DMS53 (cell line): ENCODE measurements around the gene EOLA2.
A peak's percentile ranks its signal among the peaks of the same experiment; 100 is the strongest.
"Not testable (repeated sequence)": the region's sequence is repeated elsewhere in the genome, so short reads cannot be mapped to it uniquely, and the experiment has no call there.

Source experiments
- DNase-seq: peaks from one replicate; lab custom pipeline; 2025; lab: John Stamatoyannopoulos, UW

EOLA2 gene

DNA sequence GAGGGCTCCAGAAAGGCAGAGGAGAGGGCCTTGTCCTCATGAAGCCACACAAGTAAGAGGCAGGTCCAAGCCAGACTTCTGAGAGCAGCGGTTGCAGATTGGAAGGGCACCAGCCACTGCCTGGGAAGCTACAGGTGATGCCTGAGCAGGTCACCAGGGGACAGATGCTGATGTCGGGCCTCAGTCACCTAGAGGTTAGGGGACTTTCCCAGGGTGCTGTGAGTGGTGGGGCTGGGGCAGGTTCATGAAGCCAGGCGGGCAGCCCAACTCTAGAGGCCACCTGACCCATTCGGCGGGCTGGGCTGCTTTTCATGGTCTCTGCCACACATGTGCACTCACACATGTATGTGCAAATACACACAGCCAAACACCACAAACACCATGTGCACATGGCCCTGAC, 5.3 kb downstream of the EOLA2 start:
- not testable (repeated sequence) for DNase-seq

- not testable (repeated sequence) for DNase-seq
Measured at GRCh38 chrX:149932150-149932549, 6.1 kb downstream of the EOLA2 start.

GRCh38 chrX:149931355-149931754, 6.9 kb downstream of the EOLA2 start:
- DNase-seq, result not testable (repeated sequence)

DNA sequence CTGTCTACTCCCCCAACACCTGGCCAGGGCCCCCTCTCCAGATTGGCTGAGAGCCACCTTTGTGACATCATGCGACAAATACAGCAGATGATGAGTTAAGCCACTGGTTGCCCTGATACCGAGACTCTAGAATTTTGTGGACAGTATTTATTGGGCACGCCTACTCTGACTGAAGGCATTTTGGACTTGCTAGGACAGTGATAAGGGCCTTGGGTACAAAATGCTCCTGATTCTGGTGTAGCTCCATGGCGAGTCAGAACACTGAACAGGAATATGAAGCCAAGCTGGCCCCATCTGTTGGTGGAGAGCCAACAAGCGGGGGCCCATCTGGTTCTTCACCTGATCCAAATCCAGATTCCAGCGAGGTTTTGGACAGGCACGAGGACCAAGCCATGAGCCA, 8.9 kb downstream of the EOLA2 start, which contains the start of gene HSFX4:
Gene HSFX4, plus strand, starts transcription at position 174 of the 400 bp plus-strand sequence. Its CDS starts 72 bp downstream, at position 246.
- not testable (repeated sequence) for DNase-seq

- DNase-seq, result not testable (repeated sequence)
Measured at GRCh38 chrX:149928635-149929034, 9.7 kb downstream of the EOLA2 start.

GRCh38 chrX:149927964-149928258, 10.4 kb downstream of the EOLA2 start:
- not testable (repeated sequence) for DNase-seq

DNA sequence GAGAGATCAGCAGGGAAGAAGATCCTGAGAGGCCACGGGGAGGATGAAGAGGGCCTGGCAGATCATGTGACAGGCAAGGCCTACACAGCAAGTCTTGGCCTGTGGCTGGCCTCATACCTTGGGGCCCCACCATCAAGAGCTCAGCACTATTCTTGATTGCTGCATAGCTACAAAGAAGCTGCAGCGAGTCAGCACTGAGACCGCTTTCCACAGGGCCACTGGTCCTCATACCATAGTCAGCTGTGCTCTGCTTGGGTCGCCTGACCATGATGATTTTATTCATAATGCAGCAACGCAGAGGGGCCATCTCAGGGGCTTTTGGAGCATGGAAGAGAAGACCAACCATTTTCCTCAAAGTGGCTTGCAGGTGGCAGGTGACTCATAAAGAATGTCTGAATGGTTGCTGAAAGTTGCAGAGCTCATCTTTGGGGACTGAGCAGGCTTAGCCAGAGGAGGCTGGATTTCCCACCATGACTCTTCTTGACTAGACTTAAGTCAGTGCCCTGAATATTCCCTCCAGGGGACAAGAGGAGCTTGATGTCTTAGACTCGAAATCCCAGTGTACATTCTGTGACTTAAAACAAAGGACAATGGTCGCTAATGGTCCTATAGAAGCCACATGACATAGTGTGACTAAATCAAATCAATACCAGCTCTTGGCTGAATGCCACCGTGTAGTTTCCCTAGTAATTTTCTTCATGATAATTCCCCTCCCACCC, 10.9 kb downstream of the EOLA2 start:
- DNase-seq, result not testable (repeated sequence)

- not testable (repeated sequence) for DNase-seq
Measured at GRCh38 chrX:149924434-149924833, 13.9 kb downstream of the EOLA2 start.

DNA sequence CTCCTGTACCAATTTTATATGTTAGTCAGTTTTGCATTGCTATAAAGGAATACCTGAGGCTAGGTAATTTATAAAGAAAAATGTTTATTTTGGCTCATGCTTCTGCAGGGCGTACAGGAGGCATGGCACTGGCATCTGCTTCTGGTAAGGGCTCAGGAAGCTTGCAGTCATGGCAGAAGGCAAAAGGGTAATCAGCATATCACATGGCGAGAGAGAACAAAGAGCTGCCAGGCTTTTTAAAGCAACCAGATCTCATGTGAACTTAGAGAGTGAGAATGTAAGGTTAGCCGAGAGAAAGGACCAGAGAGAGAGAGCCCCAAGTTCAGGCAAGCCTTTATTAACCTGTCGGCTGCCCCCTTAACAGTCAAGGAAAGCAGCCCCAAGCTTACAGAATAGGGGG, 14.5 kb downstream of the EOLA2 start:
- DNase-seq, result not testable (repeated sequence)

- no peak for DNase-seq
Measured at GRCh38 chrX:149916745-149917392, 21.4 kb downstream of the EOLA2 start.

DNA sequence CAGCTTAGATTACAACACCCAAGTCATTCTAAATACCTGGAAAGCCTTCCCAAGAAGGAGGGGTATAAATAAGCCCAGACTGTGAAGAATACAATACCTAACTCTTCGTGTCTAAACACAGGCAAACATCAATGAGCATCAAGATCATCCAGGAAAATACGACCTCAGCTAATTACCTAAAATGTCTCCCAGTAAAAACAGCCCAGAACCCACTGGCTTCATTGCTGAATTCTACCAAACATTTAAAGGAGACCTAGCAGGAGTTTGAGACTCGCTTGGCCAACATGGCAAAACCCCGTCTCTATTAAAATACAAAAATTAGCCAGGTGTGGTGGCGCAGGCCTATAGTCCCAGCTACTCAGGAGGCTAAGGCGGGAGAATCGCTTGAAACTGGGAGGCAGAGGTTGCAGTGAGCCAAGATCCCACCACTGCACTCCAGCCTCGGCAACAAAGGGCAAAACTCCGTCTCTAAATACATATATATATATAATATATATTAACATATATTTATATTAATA, 28.1 kb downstream of the EOLA2 start:
- DNase-seq, result no peak

GRCh38 chrX:149909324-149910177, 28.7 kb downstream of the EOLA2 start:
- DNase-seq, result no peak

- DNase-seq, result no peak
Measured at GRCh38 chrX:149908727-149909126, 29.6 kb downstream of the EOLA2 start.

- DNase-seq, result no peak
Measured at GRCh38 chrX:149908308-149908707, 30.0 kb downstream of the EOLA2 start.

GRCh38 chrX:149903889-149904748, 34.2 kb downstream of the EOLA2 start:
- peak; percentile 32 for DNase-seq

DNA sequence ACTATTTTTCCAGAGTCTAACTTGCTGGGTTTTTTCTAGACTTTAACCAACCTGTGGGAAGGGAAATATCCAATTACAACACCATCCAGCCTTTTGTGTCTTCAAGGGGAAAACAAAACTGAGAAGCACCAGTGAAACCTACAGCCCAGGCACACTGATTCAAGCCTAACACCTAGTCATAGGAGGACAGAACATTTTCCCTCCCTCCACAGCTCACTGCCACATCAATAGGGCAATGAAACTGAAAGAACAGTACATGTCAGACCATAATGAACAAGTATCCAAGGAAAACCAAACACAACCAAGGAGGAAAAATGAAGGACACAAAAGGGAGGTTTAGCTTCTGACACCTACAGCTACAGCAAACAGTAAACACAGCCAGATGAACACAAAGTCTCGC, 39.7 kb downstream of the EOLA2 start:
- no peak for DNase-seq

GRCh38 chrX:149890828-149891227, 47.5 kb downstream of the EOLA2 start:
- DNase-seq, result not testable (repeated sequence)
